Pancreas (tissue), 10 donors: ENCODE data around the gene IZUMO1. TPM values are rescaled to one million over a fixed set of nuclear protein-coding genes. Genes with fewer than 3 reads are reported as not detected.
A peak's percentile ranks its signal among the peaks of the same experiment; 100 is the strongest.

ENCODE experiments used
- ATAC-seq, 4 donors: fragments of 200-7000 bp; cut with Tn5 transposase; one replicate each; pipeline versions ENCODE4 v1.8.0 to v1.9.1; 2020; ENCODE audit warnings: mild to moderate bottlenecking in 4 of 4, moderate library complexity in 4 of 4
- DNase-seq, 6 donors: peaks; one replicate each; pipeline ENCODE4 v3.0.0-alpha.2; 2020
- FAIRE-seq: peaks from 2 replicates; lab custom pipeline; 2012; peaks lifted over from hg19 to GRCh38; lab: Jason Lieb, UNC
- H3K27ac ChIP-seq, 4 donors: fragments of 200-600 bp; sonication (generic); 1 replicate in 3 of 4; 2 replicates in 1 of 4; pipeline versions ENCODE4 v1.5.0 to v1.8.0; 2020
- H3K27me3 ChIP-seq, 4 donors: fragments of 200-600 bp; one replicate each; pipeline ENCODE4 v1.8.0; 2021
- H3K36me3 ChIP-seq, 3 donors: fragments of 200-600 bp; sonication (generic) in 1 of 3; one replicate each; pipeline versions ENCODE4 v1.5.0 to v1.8.0; 2020 to 2021
- H3K4me1 ChIP-seq, 3 donors: fragments of 200-600 bp; one replicate each; pipeline ENCODE4 v1.8.0; 2021
- H3K4me3 ChIP-seq, 4 donors: fragments of 200-600 bp; sonication (generic) in 2 of 4; one replicate each; pipeline versions ENCODE4 v1.5.0 to v1.8.0; 2020 to 2021
- H3K9me3 ChIP-seq, 4 donors: fragments of 200-600 bp; one replicate each; pipeline ENCODE4 v1.8.0; 2021
- WGBS, 2 donors: extraction: QIAGEN DNeasy Blood & Tissue Kit; methylation state at CpG; one replicate each; pipeline ENCODE4 v1.1.7; 2013; 5-methylcytosine and 5-hydroxymethylcytosine counted together
- intact Hi-C, 3 donors: fragments of 100-400 bp; cut with DNase I; formaldehyde crosslinking; loops; one replicate each; pipeline versions ENCODE4 v1.11.1 to v1.14.2; 2022
- polyA plus RNA-seq, 2 donors: library from polyadenylated mRNA; stranded (reverse); fragments of 200-250 nt; gene quantifications; one replicate each; pipeline ENCODE4 v1.2.3, GENCODE V29; 2013
- total RNA-seq, 6 donors: library from RNA; stranded (reverse); fragmentation: NEBNext Ultra II Directional in 4 of 6; extraction: Animal tissue kit (Norgen Biotek cat#: 25700) in 4 of 6; gene quantifications; one replicate each; pipeline versions ENCODE4 v1.2.1 to v1.2.4, GENCODE V29; 2021 to 2023
- TF ChIP-seq, protein P1 (sequence below), 4 donors: fragments of 200-600 bp; sonication (generic) in 3 of 4; IDR thresholded peaks; one replicate each; pipeline versions ENCODE4 v1.5.0 to v1.8.0; 2021; ENCODE audit warnings: antibody characterized with exemption in 4 of 4
- donor health status: healthy with polysubstance abuse.
- donor health status: DM: no; HTN: no; CAD: no; lungs with moderate emphysema.
- donor health status: DM: no; HTN: no; CAD: no.
- donor health status: control.
- donor health status: control.
- donor health status: Bipolar disorder and iron deficiency.
- donor health status: DM: yes; HTN: yes; CAD: no.
- donor health status: DM: no; HTN: no; CAD: no.
- donor health status: DM: no; HTN: no; CAD: no.
- donor health status: DM: yes; HTN: yes; CAD: no.

Gene IZUMO1
- total and polyA plus RNA-seq, 8 donors: 0.73 to 4.6 (median 2.1) TPM

DNA sequence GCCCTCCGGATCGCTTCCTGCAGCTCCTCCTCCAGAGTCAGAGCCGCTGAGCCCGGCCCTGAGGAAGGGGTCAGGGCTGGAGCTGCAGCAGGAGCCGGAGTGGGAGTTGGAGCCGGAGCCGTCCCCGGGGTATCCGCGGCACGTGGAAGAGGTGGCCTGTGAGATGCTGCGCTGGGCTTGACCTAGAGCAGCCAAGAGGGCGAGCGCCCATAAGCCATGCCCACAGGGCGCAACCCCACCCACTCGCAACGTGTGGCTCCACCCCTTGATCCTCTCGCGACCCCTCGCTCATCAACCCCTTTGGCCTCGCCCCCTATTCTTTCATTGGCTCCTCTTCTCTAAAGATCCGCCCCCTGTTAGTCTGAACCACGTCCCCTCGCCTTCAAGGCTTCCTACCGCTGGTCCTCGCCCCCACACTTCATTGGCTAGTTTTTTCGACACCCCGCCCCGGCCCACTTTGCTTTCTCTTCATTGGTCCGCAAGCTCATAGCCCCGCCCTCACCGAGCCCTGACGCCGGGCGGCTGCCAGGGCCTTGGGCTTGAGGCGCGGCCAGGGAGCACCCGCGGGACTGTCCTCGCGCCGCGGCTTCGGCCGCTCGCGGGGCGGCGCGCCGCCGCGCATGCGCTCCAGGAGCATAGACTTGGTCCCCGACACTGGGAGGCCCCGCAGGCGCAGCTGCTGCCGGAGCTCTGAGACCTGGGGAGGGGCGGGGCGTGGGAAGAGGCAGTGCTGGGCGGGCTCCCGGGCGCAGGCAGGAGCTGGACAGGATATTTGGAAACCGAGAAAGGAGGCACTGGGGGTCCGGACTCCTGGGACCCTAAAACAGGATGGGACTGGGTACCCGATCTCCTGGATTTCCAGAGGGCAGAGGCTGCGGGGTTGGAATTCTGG lies 32.6 kb downstream of the IZUMO1 start:
- Histone ChIP-seq H3K36me3 (no peaks in the 10 kb centered on the region), H3K27ac (peak overlapping the region; percentile 43 to 77 (median 55)), H3K27me3 (no peaks in the 10 kb centered on the region), H3K4me3 (peak overlapping the region; percentile 40 to 63 (median 46)), H3K9me3 (no peaks in the 10 kb centered on the region), H3K4me1 (no peaks in the 10 kb centered on the region)
- intact Hi-C loops: no loop called here
- WGBS, 2 donors: 0 to 1% methylated on average over 43 to 67 of the region's 67 CpGs
- DNase-seq: peak; percentile 96 to 100 (median 99)
- peak; percentile 89 to 94 (median 93) for ATAC-seq
- TF ChIP-seq, protein P1, sequence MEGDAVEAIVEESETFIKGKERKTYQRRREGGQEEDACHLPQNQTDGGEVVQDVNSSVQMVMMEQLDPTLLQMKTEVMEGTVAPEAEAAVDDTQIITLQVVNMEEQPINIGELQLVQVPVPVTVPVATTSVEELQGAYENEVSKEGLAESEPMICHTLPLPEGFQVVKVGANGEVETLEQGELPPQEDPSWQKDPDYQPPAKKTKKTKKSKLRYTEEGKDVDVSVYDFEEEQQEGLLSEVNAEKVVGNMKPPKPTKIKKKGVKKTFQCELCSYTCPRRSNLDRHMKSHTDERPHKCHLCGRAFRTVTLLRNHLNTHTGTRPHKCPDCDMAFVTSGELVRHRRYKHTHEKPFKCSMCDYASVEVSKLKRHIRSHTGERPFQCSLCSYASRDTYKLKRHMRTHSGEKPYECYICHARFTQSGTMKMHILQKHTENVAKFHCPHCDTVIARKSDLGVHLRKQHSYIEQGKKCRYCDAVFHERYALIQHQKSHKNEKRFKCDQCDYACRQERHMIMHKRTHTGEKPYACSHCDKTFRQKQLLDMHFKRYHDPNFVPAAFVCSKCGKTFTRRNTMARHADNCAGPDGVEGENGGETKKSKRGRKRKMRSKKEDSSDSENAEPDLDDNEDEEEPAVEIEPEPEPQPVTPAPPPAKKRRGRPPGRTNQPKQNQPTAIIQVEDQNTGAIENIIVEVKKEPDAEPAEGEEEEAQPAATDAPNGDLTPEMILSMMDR (IDR thresholded peaks at IDR 0.05): no peak
- FAIRE-seq: peak; percentile 96

DNA sequence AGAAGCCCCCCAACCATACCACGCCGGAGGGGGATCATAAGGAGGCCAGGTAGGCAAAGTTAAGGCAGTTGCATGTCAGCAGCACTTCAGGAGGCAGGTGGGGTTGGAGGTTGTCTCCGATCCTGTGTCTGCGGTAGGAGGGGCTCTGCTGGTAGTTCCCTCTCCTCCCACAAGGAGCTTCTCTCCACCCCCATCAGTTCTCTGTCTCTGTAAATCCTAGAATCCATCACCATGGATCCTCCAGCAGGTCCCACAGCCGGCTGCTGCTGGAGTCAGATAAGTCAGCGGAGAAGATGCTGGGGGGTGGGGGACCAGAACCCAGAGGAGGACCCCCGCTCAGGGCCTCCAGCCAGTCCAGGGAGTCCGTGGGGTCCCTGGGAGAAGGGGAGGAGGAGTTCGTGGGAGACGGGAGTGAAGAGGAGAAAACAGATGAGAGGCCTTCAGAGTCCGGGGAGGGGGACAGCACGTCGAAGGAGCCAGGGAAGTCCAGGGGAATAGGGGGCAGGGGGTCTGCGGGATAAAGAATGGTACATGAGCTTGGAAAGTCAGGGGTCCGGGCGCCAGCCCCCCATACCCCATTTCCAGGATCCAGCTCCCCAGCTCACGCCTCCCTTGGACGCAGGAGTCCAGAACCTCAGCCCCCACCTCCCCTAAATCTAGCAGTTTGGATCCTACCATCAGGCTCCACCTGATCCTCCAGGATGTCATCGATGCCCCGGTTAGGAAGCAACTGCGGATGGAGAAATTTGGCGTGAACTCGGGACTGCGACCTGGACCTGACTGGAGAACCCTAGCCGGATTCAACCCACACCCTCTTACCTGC lies 33.5 kb downstream of the IZUMO1 start:
- no peaks in the 10 kb centered on the region for H3K9me3 ChIP-seq
- H3K4me1 ChIP-seq: no peaks in the 10 kb centered on the region
- peak overlapping the region in 1 of 4 donors; percentile 63 for H3K27ac ChIP-seq
- TF ChIP-seq, protein P1 (IDR thresholded peaks at IDR 0.05): no peak
- intact Hi-C loops: no loop called here
- H3K4me3 ChIP-seq: peak overlapping the region; percentile 40 to 63 (median 46)
- ATAC-seq (no peak), FAIRE-seq (no peak), DNase-seq (peak in 2 of 6 donors; percentile 31 to 34)
- H3K36me3 ChIP-seq: no peaks in the 10 kb centered on the region
- no peaks in the 10 kb centered on the region for H3K27me3 ChIP-seq
- 30 to 41% methylated on average over 24 to 25 of the region's 25 CpGs for WGBS, 2 donors

DNA sequence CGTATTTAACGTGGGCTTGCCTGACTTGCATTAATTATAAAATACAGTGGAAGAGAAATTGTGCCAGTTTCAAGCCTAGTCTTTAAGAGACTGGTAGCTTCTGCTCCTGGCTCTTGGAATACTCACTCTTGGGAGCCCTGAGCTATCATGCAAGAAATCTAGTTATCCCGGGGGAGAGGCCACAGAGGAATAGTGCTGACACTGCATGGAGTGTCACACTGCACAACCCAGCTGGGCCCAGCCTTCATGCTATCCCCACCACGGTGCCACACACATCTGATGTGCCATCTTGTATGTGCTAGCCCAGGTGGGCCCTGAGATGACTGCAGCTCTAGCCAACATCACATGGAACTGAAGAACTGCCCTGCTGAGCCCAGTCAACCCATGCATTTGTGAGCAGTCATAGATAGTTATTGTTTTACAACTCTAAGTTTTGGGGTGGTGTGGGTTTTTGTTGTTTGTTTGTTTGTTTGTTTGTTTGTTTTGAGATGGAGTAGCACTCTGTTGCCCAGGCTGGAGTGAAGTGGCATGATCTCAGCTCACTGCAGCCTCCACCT lies 35.5 kb downstream of the IZUMO1 start:
- WGBS, 2 donors: 91 to 96% methylated on average over 4 of the region's 4 CpGs
- no peaks in the 10 kb centered on the region for H3K4me1 ChIP-seq
- H3K4me3 ChIP-seq: no peak overlapping the region
- intact Hi-C loops: no loop called here
- TF ChIP-seq, protein P1 (IDR thresholded peaks at IDR 0.05): no peak
- no peaks in the 10 kb centered on the region for H3K27me3 ChIP-seq
- H3K36me3 ChIP-seq: no peaks in the 10 kb centered on the region
- FAIRE-seq: no peak
- no peak for DNase-seq
- no peak for ATAC-seq
- no peak overlapping the region for H3K27ac ChIP-seq
- H3K9me3 ChIP-seq: no peaks in the 10 kb centered on the region

DNA sequence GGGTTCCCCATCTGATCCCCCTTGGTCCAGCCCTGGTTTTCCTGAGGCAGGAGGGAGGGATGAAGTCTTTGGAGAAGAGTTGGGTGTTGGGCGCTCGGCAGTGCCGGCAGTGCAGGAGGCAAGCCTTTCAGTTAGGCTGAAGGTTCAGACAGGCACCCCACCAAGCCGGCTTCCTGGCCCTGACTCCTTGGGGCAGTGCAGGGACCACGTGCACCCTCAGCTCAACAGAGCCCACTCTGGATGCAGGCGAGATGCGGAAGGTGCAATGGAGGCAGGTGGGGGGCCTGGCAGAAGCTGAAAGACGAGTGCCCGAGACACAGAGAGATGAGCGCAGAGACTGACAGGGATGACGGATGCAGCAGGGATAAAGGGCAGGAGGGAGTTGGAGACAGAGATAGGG lies 38.2 kb downstream of the IZUMO1 start:
- Histone ChIP-seq H3K9me3 (no peaks in the 10 kb centered on the region), H3K27ac (no peak overlapping the region), H3K4me1 (no peaks in the 10 kb centered on the region), H3K4me3 (no peak overlapping the region), H3K27me3 (no peaks in the 10 kb centered on the region), H3K36me3 (no peaks in the 10 kb centered on the region)
- no peak for FAIRE-seq
- TF ChIP-seq, protein P1 (IDR thresholded peaks at IDR 0.05): no peak
- intact Hi-C loops: no loop called here
- WGBS, 2 donors: 67 to 69% methylated on average over 11 of the region's 11 CpGs
- DNase-seq: no peak
- no peak for ATAC-seq
